Neural cell (in vitro differentiated cells): ENCODE results near the gene CEP350. TPM values are rescaled to one million over a fixed set of nuclear protein-coding genes. Genes with fewer than 3 reads are reported as not detected.
"Not testable (repeated sequence)": the region's sequence is repeated elsewhere in the genome, so short reads cannot be mapped to it uniquely, and the experiment has no call there.

Source experiments
- H2AFZ ChIP-seq: fragments of 200-600, 300-800 bp; sonication (generic), shearing (Covaris generic); 2 replicates; pipeline ENCODE4 v1.6.0; 2014; ENCODE audit warnings: low read depth, mild to moderate bottlenecking, antibody characterized with exemption, low read length, moderate library complexity
- H3F3A ChIP-seq: fragments of 200-600 bp; shearing (Covaris generic); 2 replicates; pipeline ENCODE4 v1.6.1; 2016; ENCODE audit warnings: mild to moderate bottlenecking, moderate library complexity, mixed read lengths, antibody characterized with exemption, low read length; ENCODE audit not compliant: insufficient read depth, poor library complexity, severe bottlenecking
- H3K27ac ChIP-seq: fragments of 200-600, 300-800 bp; sonication (generic), shearing (Covaris generic); 2 replicates; pipeline ENCODE4 v1.5.1; 2014; ENCODE audit warnings: mild to moderate bottlenecking, low read length, moderate library complexity
- H3K27me3 ChIP-seq: fragments of 300-800, 200-600 bp; sonication (generic), shearing (Covaris generic); 2 replicates; pipeline ENCODE4 v1.6.0; 2014; ENCODE audit warnings: mild to moderate bottlenecking, low read depth, low read length, moderate library complexity; ENCODE audit not compliant: insufficient read depth
- H3K36me3 ChIP-seq: fragments of 300-800, 200-600 bp; sonication (generic), shearing (Covaris generic); 2 replicates; pipeline ENCODE4 v1.5.1; 2014; ENCODE audit warnings: mild to moderate bottlenecking, antibody characterized with exemption, low read length, moderate library complexity; ENCODE audit not compliant: insufficient read depth
- H3K4me2 ChIP-seq: fragments of 300-800, 200-600 bp; sonication (generic), shearing (Covaris generic); 2 replicates; pipeline ENCODE4 v1.6.0; 2014; ENCODE audit warnings: mild to moderate bottlenecking, low read length
- H3K4me3 ChIP-seq: fragments of 300-800, 200-600 bp; sonication (generic), shearing (Covaris generic); 2 replicates; pipeline ENCODE4 v1.5.1; 2014; ENCODE audit warnings: mild to moderate bottlenecking, low read length, moderate library complexity
- H3K79me2 ChIP-seq: fragments of 200-600 bp; shearing (Covaris generic); replicated peaks from 2 replicates; pipeline ENCODE4 v1.6.0; 2014; ENCODE audit warnings: mild to moderate bottlenecking, low read length, moderate library complexity; ENCODE audit not compliant: insufficient read depth
- H3K9ac ChIP-seq: fragments of 300-800, 200-600 bp; sonication (generic), shearing (Covaris generic); 2 replicates; pipeline ENCODE4 v1.6.1; 2016; ENCODE audit warnings: mild to moderate bottlenecking, low read length, mixed read lengths
- H3K9me2 ChIP-seq: fragments of 200-600 bp; shearing (Covaris generic); 2 replicates; pipeline ENCODE4 v1.6.1; 2016; ENCODE audit warnings: mild to moderate bottlenecking, low read length, mixed read lengths; ENCODE audit not compliant: insufficient read depth
- H3K9me3 ChIP-seq: fragments of 200-600, 300-800 bp; sonication (generic), shearing (Covaris generic); 2 replicates; pipeline ENCODE4 v1.6.1; 2016; ENCODE audit warnings: mild to moderate bottlenecking, mixed run types, low read length, moderate library complexity, mixed read lengths
- H4K20me1 ChIP-seq: fragments of 200-600 bp; shearing (Covaris generic); 2 replicates; pipeline ENCODE4 v1.6.1; 2016; ENCODE audit warnings: mild to moderate bottlenecking, mixed run types; ENCODE audit not compliant: insufficient read depth
- CTCF ChIP-seq: fragments of 450-650 bp; IDR thresholded peaks from 2 replicates; pipeline ENCODE4 v1.5.1; 2014; ENCODE audit warnings: antibody characterized with exemption, mild to moderate bottlenecking, moderate library complexity; ENCODE audit not compliant: poor library complexity, severe bottlenecking
- EP300 ChIP-seq: fragments of 450-650 bp; conservative IDR thresholded peaks from 2 replicates; pipeline ENCODE4 v1.6.1; 2014; ENCODE audit warnings: antibody characterized with exemption, mild to moderate bottlenecking, moderate library complexity; ENCODE audit not compliant: poor library complexity, severe bottlenecking
- EZH2 ChIP-seq: fragments of 200-600, 300-800 bp; shearing (Covaris generic), sonication (generic); IDR thresholded peaks from 2 replicates; pipeline ENCODE4 v1.6.1; 2014; ENCODE audit warnings: antibody characterized with exemption, low read length, borderline replicate concordance, mild to moderate bottlenecking; ENCODE audit not compliant: insufficient read depth, poor library complexity, severe bottlenecking
- MXI1 ChIP-seq: fragments of 450-650 bp; conservative IDR thresholded peaks from 2 replicates; pipeline ENCODE4 v1.6.1; 2014; ENCODE audit warnings: antibody characterized with exemption, mild to moderate bottlenecking; ENCODE audit not compliant: poor library complexity, severe bottlenecking
- POLR2AphosphoS5 ChIP-seq: IDR thresholded peaks from 2 replicates; pipeline ENCODE4 v1.6.1; 2012
- RAD21 ChIP-seq: fragments of 450-650 bp; conservative IDR thresholded peaks from 2 replicates; pipeline ENCODE4 v1.6.1; 2014; ENCODE audit warnings: antibody characterized with exemption, mild to moderate bottlenecking, moderate library complexity
- REST ChIP-seq: IDR thresholded peaks from 2 replicates; pipeline ENCODE4 v1.6.1; 2012; ENCODE audit warnings: borderline replicate concordance
- SMC3 ChIP-seq: fragments of 450-650 bp; conservative IDR thresholded peaks from 2 replicates; pipeline ENCODE4 v1.6.1; 2014; ENCODE audit warnings: antibody characterized with exemption, mild to moderate bottlenecking, moderate library complexity; ENCODE audit not compliant: poor library complexity
- TAF1 ChIP-seq: IDR thresholded peaks from 2 replicates; pipeline ENCODE4 v1.6.1; 2012; ENCODE audit warnings: low read depth
- polyA plus RNA-seq: library from polyadenylated mRNA; depleted of rRNA; stranded (reverse); fragments of >200 nt; gene quantifications from 2 replicates; pipeline ENCODE4 v1.2.3, GENCODE V29; 2014

Gene CEP350
- polyA plus RNA-seq, 1 donor from 2014 or later: 28.1 TPM

- Histone ChIP-seq H3K79me2 (no peaks in the 10 kb centered on the region), H3K9me2 (no peaks in the 10 kb centered on the region), H3K9me3 (no peaks in the 10 kb centered on the region), H3K4me2 (no peak overlapping the region), H4K20me1 (no peaks in the 10 kb centered on the region), H3F3A (no peaks in the 10 kb centered on the region), H2AFZ (no peak overlapping the region), H3K27ac (no peak overlapping the region), H3K27me3 (no peaks in the 10 kb centered on the region), H3K9ac (no peak overlapping the region), H3K36me3 (no peaks in the 10 kb centered on the region), H3K4me3 (no peak overlapping the region)
- TF ChIP-seq POLR2AphosphoS5 (no peak), TAF1 (no peak), CTCF (no peak)
These were observed 178.6 kb downstream of the CEP350 start for GRCh38 chr1:180133193-180133592.

GRCh38 chr1:180133688-180134087, 179.1 kb downstream of the CEP350 start:
- not testable (repeated sequence) for H3K9me3 ChIP-seq, H3K9me2 ChIP-seq, H3F3A ChIP-seq, H3K27me3 ChIP-seq, H2AFZ ChIP-seq, H3K9ac ChIP-seq, H4K20me1 ChIP-seq, H3K79me2 ChIP-seq, H3K27ac ChIP-seq, H3K36me3 ChIP-seq, H3K4me2 ChIP-seq, H3K4me3 ChIP-seq

GRCh38 chr1:180135535-180135934, 180.9 kb downstream of the CEP350 start:
- H3K4me3 ChIP-seq: no peak overlapping the region
- no peaks in the 10 kb centered on the region for H3F3A ChIP-seq
- H3K9me3 ChIP-seq: no peaks in the 10 kb centered on the region
- no peaks in the 10 kb centered on the region for H3K9me2 ChIP-seq
- H3K79me2 ChIP-seq: no peaks in the 10 kb centered on the region
- no peak overlapping the region for H3K27ac ChIP-seq
- H3K27me3 ChIP-seq: no peaks in the 10 kb centered on the region
- no peak overlapping the region for H3K4me2 ChIP-seq
- H3K36me3 ChIP-seq: no peaks in the 10 kb centered on the region
- no peaks in the 10 kb centered on the region for H4K20me1 ChIP-seq
- TF ChIP-seq SMC3: no peak
- TF ChIP-seq TAF1: no peak
- no peak for TF ChIP-seq EP300
- no peak for TF ChIP-seq POLR2AphosphoS5
- no peak for TF ChIP-seq MXI1
- TF ChIP-seq CTCF: no peak
- TF ChIP-seq RAD21: no peak
- no peak for TF ChIP-seq REST
- no peak for TF ChIP-seq EZH2
- H3K9ac ChIP-seq: no peak overlapping the region
- H2AFZ ChIP-seq: no peak overlapping the region
